HG03521 (cell line): ENCODE data around the gene SLC11A1.

Experiments
- ATAC-seq: cut with Tn5 transposase; IDR thresholded peaks from one replicate; pipeline ENCODE4 v1.9.1; 2021; ENCODE audit warnings: mild to moderate bottlenecking, moderate library complexity; ENCODE audit not compliant: unreplicated experiment

The SLC11A1 gene

GRCh38 chr2:218431878-218432277 is 49.8 kb downstream of the SLC11A1 start:
- no peak for ATAC-seq

GRCh38 chr2:218432676-218433365 is 50.7 kb downstream of the SLC11A1 start:
- no peak for ATAC-seq

- no peak for ATAC-seq
Measured at GRCh38 chr2:218434456-218434855, 52.4 kb downstream of the SLC11A1 start.

- no peak for ATAC-seq
Measured at GRCh38 chr2:218435003-218435982, 53.2 kb downstream of the SLC11A1 start.

- no peak for ATAC-seq
Measured at GRCh38 chr2:218436992-218437391, 54.9 kb downstream of the SLC11A1 start.

- ATAC-seq: no peak
Measured at GRCh38 chr2:218437969-218438368, 55.9 kb downstream of the SLC11A1 start.

GRCh38 chr2:218438596-218438995 is 56.5 kb downstream of the SLC11A1 start:
- no peak for ATAC-seq

GRCh38 chr2:218444692-218445357 is 62.8 kb downstream of the SLC11A1 start:
- ATAC-seq: no peak

GRCh38 chr2:218445602-218446001 is 63.5 kb downstream of the SLC11A1 start:
- ATAC-seq: no peak
